VCaP (cell line): ENCODE results near the gene MAFB.
A peak's percentile ranks its signal among the peaks of the same experiment; 100 is the strongest.

Experiments
- H3K27ac ChIP-seq: fragments of 450-650 bp; 2 replicates; pipeline ENCODE4 v1.5.1; 2017
- TF ChIP-seq, protein P1 (sequence below): fragments of 450-650 bp; conservative IDR thresholded peaks from 2 replicates; pipeline ENCODE4 v1.5.1; 2017; ENCODE audit warnings: mild to moderate bottlenecking, moderate library complexity

The MAFB gene

DNA sequence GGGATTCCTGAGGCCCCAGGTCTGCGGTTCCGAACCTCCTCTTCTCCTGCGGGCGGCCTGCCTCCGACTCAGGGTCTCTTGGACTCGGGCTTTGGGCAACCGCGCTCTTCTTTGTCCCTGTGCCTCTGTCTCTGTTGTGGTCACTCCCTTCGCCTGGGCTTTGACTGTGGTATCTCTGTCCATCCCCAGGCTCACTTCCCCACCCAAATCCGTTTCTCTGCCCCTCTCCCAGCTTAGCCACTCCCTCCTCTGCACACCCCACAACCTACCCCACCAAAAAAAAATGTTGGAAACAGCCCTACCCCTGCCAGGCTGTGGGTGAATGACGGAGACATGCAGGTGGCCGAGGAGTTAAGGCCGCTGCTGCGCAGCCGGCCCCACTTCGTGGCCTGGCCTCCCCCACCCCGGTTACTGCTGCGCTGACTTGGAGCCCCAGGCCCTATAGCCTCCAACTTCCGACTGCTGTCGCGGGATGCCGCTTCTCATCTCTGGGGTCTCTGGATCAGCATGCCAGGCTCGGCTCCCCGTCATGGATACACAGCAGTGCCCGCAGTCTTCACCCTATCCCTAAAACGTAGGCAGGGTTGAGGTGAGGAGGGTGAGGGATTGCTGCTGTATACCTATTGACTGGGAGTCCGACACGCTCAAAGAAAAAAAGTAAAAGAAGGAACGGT is 2.7 kb upstream of the MAFB start:
- H3K27ac ChIP-seq, result no peak overlapping the region
- TF ChIP-seq, protein P1, sequence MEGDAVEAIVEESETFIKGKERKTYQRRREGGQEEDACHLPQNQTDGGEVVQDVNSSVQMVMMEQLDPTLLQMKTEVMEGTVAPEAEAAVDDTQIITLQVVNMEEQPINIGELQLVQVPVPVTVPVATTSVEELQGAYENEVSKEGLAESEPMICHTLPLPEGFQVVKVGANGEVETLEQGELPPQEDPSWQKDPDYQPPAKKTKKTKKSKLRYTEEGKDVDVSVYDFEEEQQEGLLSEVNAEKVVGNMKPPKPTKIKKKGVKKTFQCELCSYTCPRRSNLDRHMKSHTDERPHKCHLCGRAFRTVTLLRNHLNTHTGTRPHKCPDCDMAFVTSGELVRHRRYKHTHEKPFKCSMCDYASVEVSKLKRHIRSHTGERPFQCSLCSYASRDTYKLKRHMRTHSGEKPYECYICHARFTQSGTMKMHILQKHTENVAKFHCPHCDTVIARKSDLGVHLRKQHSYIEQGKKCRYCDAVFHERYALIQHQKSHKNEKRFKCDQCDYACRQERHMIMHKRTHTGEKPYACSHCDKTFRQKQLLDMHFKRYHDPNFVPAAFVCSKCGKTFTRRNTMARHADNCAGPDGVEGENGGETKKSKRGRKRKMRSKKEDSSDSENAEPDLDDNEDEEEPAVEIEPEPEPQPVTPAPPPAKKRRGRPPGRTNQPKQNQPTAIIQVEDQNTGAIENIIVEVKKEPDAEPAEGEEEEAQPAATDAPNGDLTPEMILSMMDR, result no peak

DNA sequence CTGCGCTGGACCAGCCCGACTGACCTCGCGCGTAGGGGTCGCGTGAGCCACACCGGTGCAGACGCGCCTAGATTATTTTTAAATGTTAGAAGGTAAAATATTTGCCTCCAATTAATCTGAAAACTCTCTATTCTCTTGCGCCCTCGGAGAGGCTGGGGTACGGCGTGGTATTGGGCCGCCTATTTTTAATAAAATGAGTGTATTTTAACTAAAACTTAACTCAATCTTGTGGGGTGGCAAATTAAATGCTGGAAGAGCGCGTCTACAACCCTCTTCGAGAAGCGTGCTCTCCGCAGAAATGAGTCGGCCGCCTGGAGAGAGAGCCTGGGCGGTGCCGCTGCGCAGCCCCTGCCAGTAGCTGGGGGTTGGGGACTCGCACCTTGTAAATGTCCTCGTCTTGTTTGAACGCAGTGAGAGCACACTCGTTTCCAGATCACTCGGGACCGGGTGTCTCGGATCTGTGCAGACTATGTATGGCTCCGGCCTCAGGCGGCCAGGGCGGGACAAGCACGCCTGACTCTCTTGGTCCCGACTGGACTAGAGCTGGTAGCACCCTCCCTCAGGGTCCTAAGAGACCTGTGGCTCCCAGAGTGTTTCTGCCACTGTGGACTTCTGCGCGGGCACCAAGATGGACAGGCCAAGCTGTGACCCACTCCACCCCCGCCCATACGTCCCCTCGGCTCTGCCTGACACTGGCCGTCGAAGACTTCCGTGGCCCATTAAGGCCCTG is 2.0 kb upstream of the MAFB start:
- TF ChIP-seq, protein P1, result no peak
- H3K27ac ChIP-seq, result no peak overlapping the region

DNA sequence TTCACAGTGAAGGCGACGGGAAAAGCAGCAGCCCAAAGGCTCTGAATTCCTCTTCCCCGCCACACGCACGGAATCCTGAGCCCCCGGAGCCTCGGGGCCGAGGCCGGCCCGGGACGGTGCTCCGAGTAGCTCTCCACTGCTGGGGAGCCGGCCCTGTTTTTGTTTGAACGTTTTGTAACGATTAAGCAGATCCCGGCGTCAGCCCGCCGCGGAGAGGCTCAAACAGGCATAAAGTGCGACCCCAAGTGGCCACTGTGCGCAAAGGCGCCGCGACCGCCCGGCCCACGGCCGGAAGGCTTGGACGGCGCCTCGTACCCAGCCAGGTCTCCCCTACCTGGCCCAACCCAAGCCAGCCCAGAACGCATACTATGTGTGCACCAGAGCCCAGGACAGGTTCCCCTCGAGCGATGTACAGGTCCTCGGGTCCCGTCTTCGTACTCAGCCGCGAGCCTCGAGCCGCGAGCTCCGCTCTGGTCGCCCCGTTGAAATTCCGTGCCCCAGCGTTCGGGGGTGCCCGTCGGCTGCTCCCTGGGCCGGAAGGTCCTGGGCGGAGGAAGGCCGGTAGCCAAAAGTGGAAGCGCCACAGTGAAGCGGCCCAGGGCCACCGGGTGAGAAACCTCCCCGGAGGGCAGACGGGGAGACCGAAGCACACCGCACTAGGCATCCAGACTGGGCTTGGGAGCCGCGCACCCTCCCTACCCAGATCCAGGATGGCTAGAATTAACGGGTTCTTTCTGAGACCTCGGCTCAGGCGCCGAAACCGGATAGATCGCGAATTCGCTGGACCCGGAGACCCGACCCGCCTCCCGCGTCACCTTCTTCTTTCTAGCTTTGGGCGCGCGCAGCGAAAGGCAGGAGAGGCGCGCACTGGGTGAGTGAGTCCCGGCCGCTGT is 1.2 kb upstream of the MAFB start:
- TF ChIP-seq, protein P1, result peak; percentile 96
- peak overlapping the region; percentile 99 for H3K27ac ChIP-seq

DNA sequence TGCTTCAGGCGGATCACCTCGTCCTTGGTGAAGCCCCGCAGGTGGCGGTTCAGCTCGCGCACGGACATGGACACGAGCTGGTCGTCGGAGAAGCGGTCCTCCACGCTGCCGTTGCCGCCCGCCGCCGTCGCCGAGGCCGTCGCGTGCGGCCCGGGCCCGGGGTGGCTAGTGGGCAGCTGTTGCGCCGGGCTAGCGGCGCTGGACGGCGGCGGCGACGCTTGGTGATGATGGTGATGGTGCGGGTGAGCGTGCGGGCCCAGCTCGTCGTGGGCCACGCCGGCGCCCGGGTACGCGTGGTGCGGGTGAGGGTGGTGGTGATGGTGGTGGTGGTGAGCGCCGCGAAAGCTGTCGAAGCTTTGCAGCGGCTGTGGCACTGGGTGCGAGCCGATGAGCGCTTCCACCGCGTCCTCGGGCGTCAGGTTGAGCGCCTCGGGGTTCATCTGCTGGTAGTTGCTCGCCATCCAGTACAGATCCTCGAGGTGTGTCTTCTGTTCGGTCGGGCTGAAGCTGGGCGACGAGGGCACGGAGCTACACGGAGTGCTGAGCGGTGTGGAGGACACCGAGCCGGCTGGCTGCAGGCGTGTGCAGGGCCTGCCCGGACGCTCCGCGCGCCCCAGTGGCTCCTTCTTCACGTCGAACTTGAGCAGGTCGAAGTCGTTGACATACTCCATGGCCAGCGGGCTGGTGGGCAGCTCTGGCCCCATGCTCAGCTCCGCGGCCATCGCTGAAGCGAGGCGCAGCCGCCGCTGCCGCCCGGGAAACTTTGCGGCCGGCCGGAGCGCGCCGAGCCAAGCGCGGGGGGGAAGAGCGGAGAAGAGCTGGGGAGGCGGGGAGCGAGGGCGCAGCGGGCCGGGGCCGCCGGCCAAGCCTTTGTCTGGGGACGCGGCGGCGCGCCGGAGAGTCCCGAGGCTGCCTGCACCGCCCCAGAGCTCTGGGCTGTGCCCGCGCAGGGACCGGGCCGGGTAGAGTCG is 622 bp downstream of the MAFB start:
- H3K27ac ChIP-seq, result peak overlapping the region; percentile 99
- TF ChIP-seq, protein P1, result no peak

DNA sequence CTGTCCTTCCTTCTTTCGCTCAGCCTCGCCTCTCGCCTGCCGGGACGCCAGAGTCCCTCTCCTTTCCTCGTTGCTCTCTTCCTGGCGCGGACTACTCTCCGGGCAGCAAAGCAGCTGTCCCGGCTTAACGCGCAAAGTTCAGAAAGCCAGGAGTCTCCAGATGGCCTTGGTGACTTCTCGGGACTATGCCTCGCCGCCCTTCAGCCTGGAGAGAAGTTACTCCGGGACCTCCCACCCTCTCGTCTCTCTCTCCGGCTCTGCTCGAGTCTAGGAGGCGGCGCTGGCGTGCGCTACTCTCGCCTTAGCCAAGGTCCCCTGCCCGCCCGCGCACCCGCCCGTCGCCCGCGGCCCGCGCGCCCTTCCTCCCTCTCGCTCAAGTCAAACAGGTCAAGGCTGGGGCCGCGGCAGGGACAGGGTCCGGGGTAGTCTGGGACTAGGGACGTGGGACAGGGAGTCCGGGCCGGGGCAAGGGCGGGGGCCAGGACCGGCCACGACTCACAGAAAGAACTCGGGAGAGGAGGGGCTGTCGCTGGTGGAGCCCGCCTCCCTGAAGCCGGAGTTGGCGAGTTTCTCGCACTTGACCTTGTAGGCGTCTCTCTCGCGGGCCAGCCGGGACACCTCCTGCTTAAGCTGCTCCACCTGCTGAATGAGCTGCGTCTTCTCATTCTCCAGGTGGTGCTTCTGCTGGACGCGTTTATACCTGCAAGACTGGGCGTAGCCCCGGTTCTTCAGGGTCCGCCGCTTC is 1.5 kb downstream of the MAFB start:
- H3K27ac ChIP-seq, result peak overlapping the region; percentile 99
- TF ChIP-seq, protein P1, result 0 out of 2 replicates have a peak, but pooled peaks have one; percentile 29

DNA sequence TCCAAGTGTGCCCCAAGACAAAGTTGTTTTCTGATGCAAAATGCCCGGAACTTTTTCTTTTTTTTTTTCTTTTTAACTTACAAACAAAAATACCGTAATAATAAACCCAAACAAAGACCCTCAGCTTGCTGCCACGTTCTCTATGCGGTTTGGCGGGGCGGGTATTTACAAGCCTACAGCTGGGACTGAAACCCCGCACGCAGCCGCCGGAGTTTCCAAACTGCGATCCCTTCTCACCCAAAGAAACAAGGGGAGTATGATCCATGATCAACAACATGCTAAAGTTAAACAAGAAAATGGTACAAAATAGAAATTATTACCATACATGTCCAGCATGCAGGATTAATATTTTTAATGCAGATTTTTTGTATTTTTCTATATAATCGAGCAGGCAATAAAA is 2.1 kb downstream of the MAFB start:
- peak overlapping the region; percentile 99 for H3K27ac ChIP-seq
- TF ChIP-seq, protein P1, result no peak
